ENCODE measurements around the gene LIM2. TPM values are rescaled to one million over a fixed set of nuclear protein-coding genes. Genes with fewer than 3 reads are reported as not detected.

Gene LIM2
- total RNA-seq, 1 donor from 2014 or later: not detected

- intact Hi-C loops (cut with DNase I): no loop called here
- Histone ChIP-seq H3K36me3 (peaks cover 0 to 4% of the 10 kb centered on the region in 2 donors), H3K9me3 (no peaks in the 10 kb centered on the region), H3K4me3 (no peak overlapping the region), H3K27me3 (no peaks in the 10 kb centered on the region), H3K27ac (no peak overlapping the region), H3K4me1 (peaks cover 13% of the 10 kb centered on the region)
- no peak for DNase-seq (ENCODE audit: extremely low spot score in 2 of 2)
- TF ChIP-seq CTCF (IDR thresholded peaks at IDR 0.05) (no peak), POLR2A (IDR thresholded peaks at IDR 0.05) (no peak), POLR2AphosphoS5 (IDR thresholded peaks at IDR 0.05; ENCODE audit: insufficient read depth in 1 of 2, low read depth in 1 of 2) (no peak)
Measured at GRCh38 chr19:51354103-51354741, 33.6 kb downstream of the LIM2 start.

GRCh38 chr19:51352783-51353360 lies 34.9 kb downstream of the LIM2 start:
- H3K36me3 ChIP-seq: peaks cover 0 to 12% of the 10 kb centered on the region in 2 donors
- TF ChIP-seq POLR2A (IDR thresholded peaks at IDR 0.05) (no peak), POLR2AphosphoS5 (IDR thresholded peaks at IDR 0.05; ENCODE audit: insufficient read depth in 1 of 2, low read depth in 1 of 2) (no peak)
- H3K4me1 ChIP-seq: peaks cover 8% of the 10 kb centered on the region
- intact Hi-C loops (cut with DNase I): no loop called here
- no peaks in the 10 kb centered on the region for H3K9me3 ChIP-seq
- H3K27me3 ChIP-seq: no peaks in the 10 kb centered on the region
- DNase-seq (ENCODE audit: extremely low spot score in 2 of 2): no peak
- H3K4me3 ChIP-seq: no peak overlapping the region
- H3K27ac ChIP-seq: no peak overlapping the region

GRCh38 chr19:51351266-51351990 lies 36.3 kb downstream of the LIM2 start:
- Histone ChIP-seq H3K4me3 (no peak overlapping the region), H3K9me3 (no peaks in the 10 kb centered on the region), H3K4me1 (peaks cover 8% of the 10 kb centered on the region), H3K27me3 (no peaks in the 10 kb centered on the region), H3K27ac (peak overlapping the region; percentile 26), H3K36me3 (peaks cover 0 to 17% of the 10 kb centered on the region in 2 donors)
- intact Hi-C loops (cut with DNase I): no loop called here
- no peak for TF ChIP-seq POLR2A (IDR thresholded peaks at IDR 0.05)
- TF ChIP-seq CTCF (IDR thresholded peaks at IDR 0.05): no peak
- no peak for TF ChIP-seq POLR2AphosphoS5 (IDR thresholded peaks at IDR 0.05; ENCODE audit: insufficient read depth in 1 of 2, low read depth in 1 of 2)
- no peak for DNase-seq (ENCODE audit: extremely low spot score in 2 of 2)

GRCh38 chr19:51347209-51347928 lies 40.4 kb downstream of the LIM2 start:
- H3K36me3 ChIP-seq: peaks cover 0 to 24% of the 10 kb centered on the region in 2 donors
- no peak for DNase-seq (ENCODE audit: extremely low spot score in 2 of 2)
- intact Hi-C loops (cut with DNase I): no loop called here

More at GRCh38 chr19:51347209-51347928, 40.4 kb downstream of the LIM2 start:
- H3K27me3 ChIP-seq: no peaks in the 10 kb centered on the region
- H3K4me3 ChIP-seq: no peak overlapping the region
- no peaks in the 10 kb centered on the region for H3K4me1 ChIP-seq
- no peak overlapping the region for H3K27ac ChIP-seq
- TF ChIP-seq CTCF (IDR thresholded peaks at IDR 0.05) (no peak), POLR2A (IDR thresholded peaks at IDR 0.05) (no peak), POLR2AphosphoS5 (IDR thresholded peaks at IDR 0.05; ENCODE audit: insufficient read depth in 1 of 2, low read depth in 1 of 2) (no peak)
- no peaks in the 10 kb centered on the region for H3K9me3 ChIP-seq

Data from vagina (tissue), 2 donors.